GM23248 (cell line): ENCODE measurements around the gene ACADSB. TPM values are rescaled to one million over a fixed set of nuclear protein-coding genes. Genes with fewer than 3 reads are reported as not detected.
A peak's percentile ranks its signal among the peaks of the same experiment; 100 is the strongest.

ENCODE experiments used
- DNase-seq: peaks from one replicate; pipeline ENCODE4 v3.0.0-alpha.2; 2015
- H2AFZ ChIP-seq: fragments of 200-600 bp; sonication (generic); 2 replicates; pipeline ENCODE4 v1.6.1; 2016; ENCODE audit warnings: antibody characterized with exemption
- H3F3A ChIP-seq: fragments of 200-600 bp; sonication (generic); 2 replicates; pipeline ENCODE4 v1.6.1; 2016; ENCODE audit warnings: mild to moderate bottlenecking, antibody characterized with exemption, mixed run types; ENCODE audit not compliant: insufficient read depth
- H3K27ac ChIP-seq: fragments of 200-600 bp; sonication (generic); 2 replicates; pipeline ENCODE4 v1.5.1; 2016; ENCODE audit warnings: mild to moderate bottlenecking
- H3K27me3 ChIP-seq: fragments of 200-600 bp; sonication (generic); replicated peaks from 2 replicates; pipeline ENCODE4 v1.6.1; 2016; ENCODE audit warnings: mild to moderate bottlenecking; ENCODE audit not compliant: insufficient read depth
- H3K36me3 ChIP-seq: fragments of 200-600 bp; sonication (generic); 2 replicates; pipeline ENCODE4 v1.6.1; 2016; ENCODE audit warnings: low read depth, mild to moderate bottlenecking
- H3K4me1 ChIP-seq: fragments of 200-600 bp; sonication (generic); 2 replicates; pipeline ENCODE4 v1.6.1; 2016; ENCODE audit warnings: mild to moderate bottlenecking; ENCODE audit not compliant: insufficient read depth
- H3K4me2 ChIP-seq: fragments of 200-600 bp; sonication (generic); one replicate; pipeline ENCODE4 v1.6.1; 2016; ENCODE audit warnings: mild to moderate bottlenecking; ENCODE audit not compliant: unreplicated experiment
- H3K4me3 ChIP-seq: fragments of 200-600 bp; sonication (generic); 2 replicates; pipeline ENCODE4 v1.5.1; 2016; ENCODE audit warnings: mild to moderate bottlenecking
- H3K79me2 ChIP-seq: fragments of 200-600 bp; sonication (generic); 2 replicates; pipeline ENCODE4 v1.6.1; 2016; ENCODE audit warnings: mild to moderate bottlenecking; ENCODE audit not compliant: insufficient read depth
- H3K9ac ChIP-seq: fragments of 200-600 bp; sonication (generic); 2 replicates; pipeline ENCODE4 v1.6.1; 2016; ENCODE audit warnings: mild to moderate bottlenecking
- H3K9me2 ChIP-seq: fragments of 200-600 bp; sonication (generic); 2 replicates; pipeline ENCODE4 v1.6.1; 2016; ENCODE audit warnings: mixed run types, mild to moderate bottlenecking, moderate library complexity; ENCODE audit not compliant: insufficient read depth
- H3K9me3 ChIP-seq: fragments of 200-600 bp; sonication (generic); one replicate; pipeline ENCODE4 v1.6.1; 2017; ENCODE audit warnings: low read depth
- H4K20me1 ChIP-seq: fragments of 200-600 bp; sonication (generic); 2 replicates; pipeline ENCODE4 v1.6.0; 2016; ENCODE audit not compliant: insufficient read depth
- EZH2 ChIP-seq: fragments of 200-600 bp; sonication (generic); IDR thresholded peaks from 2 replicates; pipeline ENCODE4 v1.6.1; 2018; ENCODE audit warnings: antibody characterized with exemption, mild to moderate bottlenecking; ENCODE audit not compliant: insufficient read depth, poor library complexity, severe bottlenecking
- EZH2phosphoT487 ChIP-seq: fragments of 200-600 bp; sonication (generic); IDR thresholded peaks from 2 replicates; pipeline ENCODE4 v1.6.1; 2018; ENCODE audit warnings: antibody characterized with exemption, moderate library complexity, mild to moderate bottlenecking, low read depth; ENCODE audit not compliant: insufficient read depth
- WGBS, 2 experiments: methylation state at CpG; one replicate each; pipeline ENCODE4 v1.1.6; 2015 to 2017; ENCODE audit warnings: low lambda C conversion rate in 2 of 2, low coverage in 1 of 2; ENCODE audit errors: missing lambda C conversion rate in 2 of 2; 5-methylcytosine and 5-hydroxymethylcytosine counted together
- in situ Hi-C: fragments of 300-500 bp; cut with MboI; formaldehyde crosslinking; loops from 2 replicates; pipeline ENCODE4 v1.15.0; 2020
- polyA plus RNA-seq: library from polyadenylated mRNA; unstranded; fragments of >200 nt; fragmentation: Nextera tagmentation; extraction: Ambion mirVana; gene quantifications from 2 replicates; pipeline ENCODE4 v1.2.1, GENCODE V29; 2016
- total RNA-seq: library from RNA; depleted of rRNA; stranded (reverse); fragments of >200 nt; shearing (Covaris generic); gene quantifications from 2 replicates; pipeline ENCODE4 v1.2.3, GENCODE V29; 2014

The ACADSB gene
- total and polyA plus RNA-seq, 2 experiments from 2014 or later, result 3.7 to 10.5 TPM

DNA sequence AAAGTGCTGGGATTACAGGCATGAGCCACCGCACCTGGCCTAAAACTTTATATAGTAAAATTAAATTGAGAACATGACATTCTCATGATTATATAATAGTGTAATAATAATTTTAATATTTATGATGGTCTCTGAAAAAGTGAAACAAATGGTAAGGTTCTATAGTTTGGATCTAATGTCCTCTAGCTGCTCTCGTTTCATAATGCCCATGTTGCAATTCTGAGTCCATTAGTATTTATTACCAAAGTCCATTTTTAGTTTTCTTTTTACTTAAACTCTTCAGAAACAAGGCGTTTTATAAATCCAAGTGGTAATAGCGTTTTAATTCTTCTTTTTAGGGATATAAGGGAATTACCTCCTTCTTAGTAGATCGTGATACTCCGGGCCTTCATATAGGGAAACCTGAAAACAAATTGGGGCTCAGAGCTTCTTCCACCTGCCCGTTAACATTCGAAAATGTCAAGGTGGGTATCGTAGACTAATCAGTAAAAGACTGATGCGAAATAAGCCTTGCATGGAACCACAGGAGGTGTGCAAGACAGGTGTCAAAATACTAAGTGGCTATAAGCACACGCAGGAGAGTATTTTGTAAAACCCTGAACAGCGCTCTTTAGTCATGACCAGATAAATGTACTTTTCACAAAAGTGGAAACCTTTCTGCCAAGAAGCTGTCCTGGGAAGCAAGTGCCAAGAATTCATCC is 34.1 kb downstream of the ACADSB start:
- no peaks in the 10 kb centered on the region for H3K27me3 ChIP-seq
- 75% methylated on average over 12 of the region's 12 CpGs for WGBS, 2 experiments

DNA sequence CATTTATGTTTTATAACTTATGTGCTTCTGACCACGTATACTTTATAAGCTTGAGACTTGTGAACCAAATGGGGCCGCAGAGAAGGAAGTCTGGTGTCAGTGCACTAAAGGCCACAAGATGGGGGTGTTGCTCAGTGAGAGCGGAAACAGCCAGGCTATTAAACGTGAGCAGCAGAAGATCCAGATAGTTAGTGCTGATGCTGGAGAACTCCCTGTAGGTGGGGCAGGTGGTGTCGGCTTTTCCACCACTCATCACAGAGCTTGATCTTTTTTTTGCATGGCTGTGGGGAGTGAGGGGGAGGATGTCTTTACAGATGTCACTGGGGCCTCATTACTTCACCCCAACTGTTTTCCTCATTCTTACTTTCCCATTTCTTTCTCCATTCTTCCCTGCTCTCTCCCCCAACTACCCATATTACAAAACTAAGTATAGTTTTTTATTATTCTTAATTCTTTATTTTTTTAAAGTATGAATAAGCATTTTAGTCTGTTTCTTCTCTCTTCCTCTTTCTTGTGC is 34.7 kb downstream of the ACADSB start:
- DNase-seq, result peak; percentile 76
- Histone ChIP-seq H3K27me3 (no peaks in the 10 kb centered on the region), H3K9me3 (no peaks in the 10 kb centered on the region), H3F3A (no peaks in the 10 kb centered on the region), H3K27ac (no peak overlapping the region), H3K4me1 (no peaks in the 10 kb centered on the region), H2AFZ (no peak overlapping the region), H3K4me3 (no peak overlapping the region), H4K20me1 (no peaks in the 10 kb centered on the region), H3K9ac (no peak overlapping the region), H3K4me2 (no peak overlapping the region), H3K79me2 (no peaks in the 10 kb centered on the region), H3K36me3 (no peaks in the 10 kb centered on the region), H3K9me2 (no peaks in the 10 kb centered on the region)
- in situ Hi-C loops, result loop anchor here (10.0 to 25.0 kb wide), 2 partner anchors 511 to 919 kb away; no protein-coding TSS in a partner anchor
- 8 to 9% methylated on average over 5 of the region's 5 CpGs for WGBS, 2 experiments
- no peak for TF ChIP-seq EZH2
- TF ChIP-seq EZH2phosphoT487, result no peak

More for the DNA sequence above, 34.1 kb downstream of the ACADSB start:
- Histone ChIP-seq H3K9me3 (no peaks in the 10 kb centered on the region), H3K4me3 (no peak overlapping the region), H3K79me2 (no peaks in the 10 kb centered on the region), H3K4me1 (no peaks in the 10 kb centered on the region), H3K9ac (no peak overlapping the region), H3K9me2 (no peaks in the 10 kb centered on the region), H3K4me2 (no peak overlapping the region), H3K27ac (no peak overlapping the region), H4K20me1 (no peaks in the 10 kb centered on the region), H3F3A (no peaks in the 10 kb centered on the region), H2AFZ (no peak overlapping the region), H3K36me3 (no peaks in the 10 kb centered on the region)
- DNase-seq, result no peak
- TF ChIP-seq EZH2phosphoT487 (no peak), EZH2 (no peak)
- in situ Hi-C loops, result loop anchor here (10.0 to 25.0 kb wide), 2 partner anchors 512 to 919 kb away; no protein-coding TSS in a partner anchor

DNA sequence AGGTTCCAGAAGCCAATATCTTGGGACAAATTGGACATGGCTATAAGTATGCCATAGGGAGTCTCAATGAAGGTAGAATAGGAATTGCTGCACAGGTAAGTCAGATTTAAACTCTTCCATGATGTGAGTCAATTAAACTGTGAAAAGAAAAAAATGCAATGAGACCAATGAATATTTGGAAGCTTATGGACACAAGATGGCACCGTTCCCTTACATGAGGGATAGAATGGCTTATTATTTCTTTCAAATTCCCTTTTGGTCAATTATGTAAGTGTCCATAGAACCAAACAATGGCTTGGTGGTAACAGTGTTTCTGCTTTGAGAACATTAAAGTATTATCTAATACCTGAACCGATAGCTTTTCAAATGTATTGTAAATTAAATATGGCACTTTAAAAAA is 35.6 kb downstream of the ACADSB start:
- H3K9ac ChIP-seq, result no peak overlapping the region
- no peaks in the 10 kb centered on the region for H4K20me1 ChIP-seq
- H3K4me2 ChIP-seq, result no peak overlapping the region
- H3K4me1 ChIP-seq, result no peaks in the 10 kb centered on the region
- 69 to 72% methylated on average over 2 of the region's 2 CpGs for WGBS, 2 experiments
- no peaks in the 10 kb centered on the region for H3K9me2 ChIP-seq
- H2AFZ ChIP-seq, result no peak overlapping the region
- H3K4me3 ChIP-seq, result no peak overlapping the region
- H3F3A ChIP-seq, result no peaks in the 10 kb centered on the region
- TF ChIP-seq EZH2phosphoT487 (no peak), EZH2 (no peak)
- no peaks in the 10 kb centered on the region for H3K79me2 ChIP-seq
- H3K27ac ChIP-seq, result no peak overlapping the region
- peak; percentile 46 for DNase-seq
- H3K36me3 ChIP-seq, result no peaks in the 10 kb centered on the region
- in situ Hi-C loops, result loop anchor here (10.0 to 25.0 kb wide), 2 partner anchors 510 to 918 kb away; no protein-coding TSS in a partner anchor
- H3K27me3 ChIP-seq, result no peaks in the 10 kb centered on the region
- H3K9me3 ChIP-seq, result no peaks in the 10 kb centered on the region

DNA sequence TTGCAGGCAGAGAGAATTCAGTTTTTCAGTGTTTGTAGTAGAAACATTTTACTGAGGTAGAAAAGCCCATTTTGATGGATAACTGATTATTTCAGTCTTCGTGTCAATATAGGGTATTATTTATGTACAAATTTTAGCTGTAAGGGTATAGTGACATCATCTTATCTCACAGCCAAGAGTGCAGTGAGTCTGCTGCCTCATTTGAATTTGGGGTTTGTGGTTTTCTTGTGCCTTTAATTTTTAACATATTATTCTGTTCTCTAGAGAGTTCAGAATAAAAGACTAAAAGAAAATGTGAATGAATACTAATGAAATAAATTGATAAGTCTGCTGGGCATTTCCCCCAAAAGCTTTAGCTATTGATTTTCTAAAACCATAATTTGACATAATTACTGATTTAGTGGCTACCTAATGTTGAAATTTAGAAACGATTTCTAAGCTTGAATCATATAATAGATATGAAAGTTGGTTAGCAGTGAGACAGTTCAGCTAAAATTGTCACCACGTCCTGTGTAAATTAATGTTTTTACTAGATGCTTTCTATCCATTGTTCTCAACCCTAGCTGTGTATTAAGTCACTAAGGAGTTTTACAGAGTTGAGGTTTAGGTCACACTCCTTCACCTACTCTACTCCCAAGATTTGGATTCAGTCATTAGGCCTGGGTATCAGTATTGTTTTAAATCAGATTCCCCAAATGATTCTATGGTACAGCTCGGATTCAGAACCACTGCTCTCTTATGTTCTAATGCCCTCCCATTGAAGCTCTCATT is 37.3 kb downstream of the ACADSB start:
- H3K27me3 ChIP-seq, result no peaks in the 10 kb centered on the region
- TF ChIP-seq EZH2phosphoT487 (no peak), EZH2 (no peak)
- no peaks in the 10 kb centered on the region for H3K9me3 ChIP-seq
- no peaks in the 10 kb centered on the region for H4K20me1 ChIP-seq
- in situ Hi-C loops, result loop anchor here (10.0 to 25.0 kb wide), 2 partner anchors 509 to 916 kb away; no protein-coding TSS in a partner anchor
- no peak overlapping the region for H3K27ac ChIP-seq
- no peaks in the 10 kb centered on the region for H3K4me1 ChIP-seq
- H3K9me2 ChIP-seq, result no peaks in the 10 kb centered on the region
- no peaks in the 10 kb centered on the region for H3F3A ChIP-seq
- H3K79me2 ChIP-seq, result no peaks in the 10 kb centered on the region
- no peak for DNase-seq
- no peak overlapping the region for H2AFZ ChIP-seq
- H3K36me3 ChIP-seq, result no peaks in the 10 kb centered on the region
- no peak overlapping the region for H3K4me2 ChIP-seq
- 75 to 78% methylated on average over 4 of the region's 4 CpGs for WGBS, 2 experiments
- no peak overlapping the region for H3K9ac ChIP-seq
- no peak overlapping the region for H3K4me3 ChIP-seq
